NAMALWA (cell line): Measurements from ENCODE around the gene RPL26.
A peak's percentile ranks its signal among the peaks of the same experiment; 100 is the strongest.
"Not testable (repeated sequence)": the region's sequence is repeated elsewhere in the genome, so short reads cannot be mapped to it uniquely, and the experiment has no call there.

Source experiments
- DNase-seq: peaks from one replicate; pipeline ENCODE4 v3.0.0-alpha.2; 2015; ENCODE audit warnings: low spot score

RPL26 gene

GRCh38 chr17:8365143-8365542 lies 17.9 kb downstream of the RPL26 start:
- no peak for DNase-seq

GRCh38 chr17:8362651-8363332 lies 20.2 kb downstream of the RPL26 start:
- no peak for DNase-seq

- DNase-seq: no peak
These were observed 22.2 kb downstream of the RPL26 start for GRCh38 chr17:8360751-8361150.

- DNase-seq: no peak
These were observed 22.7 kb downstream of the RPL26 start for GRCh38 chr17:8360260-8360659.

DNA sequence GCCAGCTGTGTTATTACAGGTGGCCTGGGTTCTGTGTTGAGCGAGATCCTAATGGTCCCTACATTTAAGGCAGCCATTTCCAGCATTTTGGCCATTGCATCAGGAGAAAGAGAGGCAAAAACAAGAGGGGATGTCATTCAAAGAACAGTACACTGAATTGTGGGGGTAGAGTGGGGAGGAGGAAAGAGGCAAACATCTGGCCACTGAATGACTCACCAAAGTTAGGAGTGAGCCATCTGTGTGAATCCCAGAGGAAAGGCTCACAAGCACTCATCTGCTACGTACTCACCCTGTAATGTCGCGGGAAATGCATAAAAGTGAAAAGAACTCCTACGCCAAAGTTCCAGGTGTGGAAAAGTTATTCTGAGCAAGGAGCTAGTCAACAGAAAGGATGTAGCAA lies 23.2 kb downstream of the RPL26 start:
- no peak for DNase-seq

- no peak for DNase-seq
These were observed 25.1 kb downstream of the RPL26 start for GRCh38 chr17:8357910-8358309.

GRCh38 chr17:8354236-8354635 lies 28.8 kb downstream of the RPL26 start:
- no peak for DNase-seq

- DNase-seq: no peak
These were observed 29.3 kb downstream of the RPL26 start for GRCh38 chr17:8353736-8354135.

DNA sequence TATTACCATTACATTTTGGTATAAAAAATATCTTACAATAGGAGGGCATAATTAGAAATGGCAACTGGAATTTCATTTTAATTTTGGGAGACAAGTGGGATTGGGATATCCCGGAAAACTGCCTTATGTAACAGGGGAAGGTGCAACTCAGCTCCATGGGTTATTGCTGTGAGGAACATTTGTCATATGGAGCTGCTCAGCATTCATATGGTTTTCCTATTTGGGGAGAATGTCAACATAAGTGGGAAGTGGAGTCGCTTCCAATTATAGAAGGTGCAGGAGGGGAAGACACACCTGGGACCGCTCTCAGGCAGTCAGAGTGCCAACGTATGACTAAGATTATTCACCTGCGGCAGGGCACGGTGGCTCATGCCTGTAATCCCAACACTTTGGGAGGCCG lies 32.7 kb downstream of the RPL26 start:
- DNase-seq: no peak

- DNase-seq: not testable (repeated sequence)
These were observed 36.0 kb downstream of the RPL26 start for GRCh38 chr17:8347001-8347400.

- no peak for DNase-seq
These were observed 36.9 kb downstream of the RPL26 start for GRCh38 chr17:8345951-8346665.

DNA sequence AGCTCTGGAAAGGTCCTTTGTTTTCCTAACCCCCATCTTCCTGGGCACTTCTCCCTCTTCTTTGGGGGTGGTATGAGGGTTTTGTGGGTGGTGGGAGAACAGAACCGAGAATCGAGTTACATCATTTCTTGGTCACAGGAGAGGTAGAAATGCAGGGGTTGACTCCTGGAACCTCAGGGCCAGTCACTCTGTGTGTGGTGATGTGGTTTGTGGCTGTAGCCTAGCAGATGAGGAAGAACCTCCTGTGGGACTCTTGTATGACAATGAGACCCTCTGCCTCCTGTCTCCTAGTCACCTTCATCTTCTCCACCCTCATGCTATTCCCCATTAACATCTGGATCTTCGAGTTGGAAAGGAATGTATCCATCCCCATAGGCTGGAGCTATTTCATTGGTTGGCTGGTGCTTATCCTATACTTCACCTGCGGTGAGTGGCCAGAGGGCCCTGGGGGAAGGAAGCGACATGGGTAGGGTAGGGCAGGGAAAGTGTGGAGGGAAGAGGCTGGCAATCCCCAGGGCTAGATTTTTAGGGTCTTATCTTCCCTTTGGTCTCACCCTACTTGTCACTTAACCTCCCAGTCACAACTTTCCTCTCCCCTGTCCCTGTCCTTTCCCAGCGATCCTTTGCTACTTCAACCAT lies 37.8 kb downstream of the RPL26 start:
- DNase-seq: no peak

GRCh38 chr17:8341456-8341855 lies 41.5 kb downstream of the RPL26 start:
- DNase-seq: no peak

GRCh38 chr17:8339540-8339939 lies 43.5 kb downstream of the RPL26 start, which contains the start of gene ODF4:
Gene ODF4 (plus strand): TSS chr17:8339840. CDS start chr17:8340052, 212 bp downstream.
- DNase-seq: no peak

DNA sequence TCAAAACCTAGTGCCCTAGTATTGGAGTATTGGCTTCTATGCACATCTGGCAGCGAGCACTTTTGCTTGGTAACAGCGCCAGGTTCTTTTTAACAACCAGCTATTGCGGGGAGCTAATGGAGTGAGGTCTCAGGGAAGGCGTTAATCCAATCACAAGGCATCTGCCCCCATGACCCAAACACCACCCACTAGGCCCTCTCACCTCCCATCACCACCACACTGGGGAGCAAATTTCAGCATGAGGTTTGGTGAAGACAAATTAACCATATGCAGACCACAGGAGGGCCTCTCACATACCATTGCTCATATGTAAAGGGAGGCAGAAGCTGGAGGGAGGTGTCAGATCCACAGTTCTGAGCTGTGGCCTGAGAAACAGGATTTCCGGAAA lies 44.2 kb downstream of the RPL26 start:
- no peak for DNase-seq

GRCh38 chr17:8337802-8338752 lies 44.9 kb downstream of the RPL26 start:
- peak; percentile 36 for DNase-seq

DNA sequence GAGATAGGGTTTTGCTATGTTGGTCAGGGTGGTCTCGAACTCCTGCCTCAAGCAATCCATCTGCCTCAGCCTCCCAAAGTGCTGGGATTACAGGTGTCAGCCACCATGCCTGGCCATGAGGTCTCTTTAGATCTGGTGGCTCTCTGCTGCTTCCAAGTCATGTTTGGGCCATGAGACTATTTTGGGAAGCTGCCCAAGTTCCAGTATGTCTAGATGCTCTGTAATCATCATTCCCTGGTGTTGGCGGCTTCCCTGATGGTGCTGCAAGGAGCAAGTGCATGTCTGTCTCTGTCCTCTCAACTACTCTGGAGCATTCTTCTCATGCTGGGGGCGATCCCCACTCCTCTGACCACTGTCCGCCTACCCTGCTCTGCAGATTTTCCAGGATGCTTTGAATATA lies 49.7 kb downstream of the RPL26 start:
- no peak for DNase-seq

DNA sequence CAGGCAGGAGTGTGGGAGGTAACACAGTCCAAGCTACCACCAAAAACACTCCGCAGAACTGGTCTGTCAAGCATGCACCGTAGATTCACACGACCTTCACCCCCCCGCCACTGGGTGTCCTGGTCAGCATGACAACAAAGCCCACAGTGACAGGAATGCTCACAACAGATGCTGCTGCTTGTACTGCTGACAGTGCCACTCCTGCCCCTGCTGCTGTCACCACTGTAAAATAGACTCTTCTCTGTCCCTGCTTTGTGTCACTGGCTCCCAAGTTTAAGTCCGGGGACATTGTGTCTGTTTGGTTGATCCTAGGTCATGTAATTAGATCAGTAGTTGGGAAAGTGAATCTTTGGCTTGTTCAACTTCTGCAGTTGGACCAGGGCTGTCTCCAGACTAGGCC lies 50.3 kb downstream of the RPL26 start:
- no peak for DNase-seq

DNA sequence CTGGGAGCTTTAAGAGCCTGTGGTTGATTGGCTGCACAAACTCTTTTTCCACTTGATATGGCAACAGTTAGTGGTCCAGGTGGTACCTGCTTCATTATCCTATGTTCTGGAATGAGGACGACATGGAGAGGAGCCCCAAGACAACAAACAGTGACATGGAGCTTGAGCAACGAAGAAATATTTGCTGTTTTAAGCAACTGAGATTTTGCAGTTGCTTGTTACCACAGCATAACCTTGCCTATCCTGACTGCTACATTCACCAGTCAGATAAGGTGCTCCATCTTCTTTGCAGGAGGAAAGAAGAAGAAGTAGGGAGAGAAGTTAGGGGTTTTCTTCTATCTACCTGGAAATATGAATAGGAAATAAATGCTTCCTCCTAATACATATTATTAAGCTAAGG lies 50.9 kb downstream of the RPL26 start:
- DNase-seq: no peak
